Nephron progenitor cell (in vitro differentiated cells): Measurements from ENCODE around the gene COL6A2.

Experiments used
- DNase-seq: peaks from one replicate; pipeline ENCODE4 v3.0.0; 2021
- H3K27ac Mint-ChIP-seq: 2 replicates; pipeline ENCODE4 v1.8.0; 2021; ENCODE audit warnings: mild to moderate bottlenecking, moderate library complexity, mixed read lengths
- H3K27me3 Mint-ChIP-seq: 2 replicates; pipeline ENCODE4 v1.8.0; 2021; ENCODE audit warnings: mild to moderate bottlenecking, low read depth, mixed read lengths; ENCODE audit not compliant: poor library complexity
- H3K36me3 Mint-ChIP-seq: 2 replicates; pipeline ENCODE4 v1.8.0; 2021; ENCODE audit warnings: low read depth, mixed read lengths
- H3K4me1 Mint-ChIP-seq: 2 replicates; pipeline ENCODE4 v1.8.0; 2021; ENCODE audit warnings: mixed read lengths
- H3K4me3 Mint-ChIP-seq: 2 replicates; pipeline ENCODE4 v1.8.0; 2021; ENCODE audit warnings: mild to moderate bottlenecking, moderate library complexity, mixed read lengths
- H3K9me3 Mint-ChIP-seq: 2 replicates; pipeline ENCODE4 v1.8.0; 2021; ENCODE audit warnings: mild to moderate bottlenecking, moderate library complexity, mixed read lengths
- CTCF ChIP-seq: fragments of 200-600 bp; sonication (generic); IDR thresholded peaks from 2 replicates; pipeline ENCODE4 v1.5.0; 2021; ENCODE audit warnings: antibody characterized with exemption

COL6A2 gene

GRCh38 chr21:46060596-46061061 is 37.3 kb upstream of the COL6A2 start:
- H3K9me3 Mint-ChIP-seq, result peaks cover 55% of the 10 kb centered on the region
- H3K4me3 Mint-ChIP-seq, result no peak overlapping the region
- H3K4me1 Mint-ChIP-seq, result peaks cover 45% of the 10 kb centered on the region
- no peak for DNase-seq
- peaks cover 4% of the 10 kb centered on the region for H3K36me3 Mint-ChIP-seq
- no peak for TF ChIP-seq CTCF
- H3K27me3 Mint-ChIP-seq, result peaks cover 27% of the 10 kb centered on the region
- H3K27ac Mint-ChIP-seq, result no peak overlapping the region

- H3K27me3 Mint-ChIP-seq, result peaks cover 27% of the 10 kb centered on the region
- H3K4me1 Mint-ChIP-seq, result peaks cover 46% of the 10 kb centered on the region
- peaks cover 4% of the 10 kb centered on the region for H3K36me3 Mint-ChIP-seq
- DNase-seq, result no peak
- no peak overlapping the region for H3K27ac Mint-ChIP-seq
- H3K9me3 Mint-ChIP-seq, result peaks cover 55% of the 10 kb centered on the region
- TF ChIP-seq CTCF, result no peak
- no peak overlapping the region for H3K4me3 Mint-ChIP-seq
These were observed 36.8 kb upstream of the COL6A2 start for GRCh38 chr21:46061063-46061462.

GRCh38 chr21:46061518-46061917 is 36.4 kb upstream of the COL6A2 start:
- Mint-ChIP-seq H3K4me3 (no peak overlapping the region), H3K4me1 (peaks cover 46% of the 10 kb centered on the region), H3K9me3 (peaks cover 55% of the 10 kb centered on the region), H3K36me3 (peaks cover 4% of the 10 kb centered on the region), H3K27me3 (peaks cover 27% of the 10 kb centered on the region), H3K27ac (no peak overlapping the region)
- no peak for DNase-seq
- no peak for TF ChIP-seq CTCF

GRCh38 chr21:46061950-46062349 is 36.0 kb upstream of the COL6A2 start:
- Mint-ChIP-seq H3K27ac (no peak overlapping the region), H3K27me3 (peaks cover 27% of the 10 kb centered on the region), H3K36me3 (peaks cover 4% of the 10 kb centered on the region), H3K4me1 (peaks cover 47% of the 10 kb centered on the region), H3K4me3 (no peak overlapping the region), H3K9me3 (peaks cover 55% of the 10 kb centered on the region)
- no peak for TF ChIP-seq CTCF
- DNase-seq, result no peak

GRCh38 chr21:46062471-46063211 is 35.3 kb upstream of the COL6A2 start:
- Mint-ChIP-seq H3K27ac (no peak overlapping the region), H3K9me3 (peaks cover 55% of the 10 kb centered on the region), H3K4me1 (peaks cover 47% of the 10 kb centered on the region), H3K36me3 (peaks cover 4% of the 10 kb centered on the region), H3K4me3 (no peak overlapping the region), H3K27me3 (peaks cover 30% of the 10 kb centered on the region)
- DNase-seq, result no peak
- no peak for TF ChIP-seq CTCF

- Mint-ChIP-seq H3K4me3 (no peak overlapping the region), H3K27me3 (peaks cover 27% of the 10 kb centered on the region), H3K4me1 (peaks cover 48% of the 10 kb centered on the region), H3K36me3 (peaks cover 4% of the 10 kb centered on the region), H3K9me3 (peaks cover 50% of the 10 kb centered on the region), H3K27ac (no peak overlapping the region)
- TF ChIP-seq CTCF, result no peak
- DNase-seq, result no peak
These were observed 34.7 kb upstream of the COL6A2 start for GRCh38 chr21:46063227-46063626.
